ENCODE data around the gene FAM229B.
"Not testable (repeated sequence)": the region's sequence is repeated elsewhere in the genome, so short reads cannot be mapped to it uniquely, and the experiment has no call there.

The FAM229B gene, protein sequence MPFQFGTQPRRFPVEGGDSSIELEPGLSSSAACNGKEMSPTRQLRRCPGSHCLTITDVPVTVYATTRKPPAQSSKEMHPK

DNA sequence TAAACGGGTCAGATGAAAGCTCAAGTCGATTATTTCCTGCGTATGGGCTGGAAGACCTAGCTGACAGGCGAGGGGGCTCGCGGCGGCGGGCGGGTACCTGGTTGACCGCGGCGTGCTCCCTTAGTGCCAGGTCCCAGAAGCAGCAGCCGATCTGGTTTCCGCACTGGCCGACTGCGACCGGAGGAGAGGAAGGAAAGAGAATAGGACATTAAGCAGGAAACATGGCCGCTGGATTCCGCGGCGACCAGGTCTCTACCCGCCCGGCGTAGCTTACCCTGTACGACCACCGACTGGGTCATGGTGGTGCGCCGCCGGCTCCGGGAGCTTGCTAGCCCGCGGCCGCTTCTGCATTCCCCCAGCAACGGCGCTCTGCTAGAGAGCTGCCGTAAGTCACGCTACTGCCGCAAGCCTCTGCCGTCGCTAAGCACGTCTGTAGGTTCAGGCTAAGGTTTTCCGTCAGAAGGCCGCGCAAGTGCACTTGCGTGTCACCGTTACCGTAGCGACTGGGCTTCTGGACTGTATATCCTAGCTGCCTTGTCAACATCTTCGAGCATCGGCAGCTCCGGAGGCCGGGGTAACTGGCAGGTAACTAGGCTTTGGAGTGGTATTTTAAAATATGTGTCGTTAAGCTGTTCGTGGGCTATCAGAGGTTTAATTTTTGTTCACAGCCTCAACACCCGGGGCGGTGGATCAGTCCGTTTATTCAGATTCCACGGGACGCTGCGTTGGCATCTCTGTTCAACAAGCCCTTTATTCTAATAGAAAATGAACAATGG lies at the start of gene FAM229B, which contains the start of gene TUBE1:
TSS of gene FAM229B (plus strand) at position 456 of the 776 bp plus-strand sequence. CDS start 11,693 bp downstream, outside the sequence.
TSS of gene TUBE1 (minus strand) at position 347 of the 776 bp plus-strand sequence. CDS start at position 299, 48 bp downstream.
- in situ Hi-C loops (cut with MboI; ENCODE audit: low sequenced_read_pairs): no loop called here

DNA sequence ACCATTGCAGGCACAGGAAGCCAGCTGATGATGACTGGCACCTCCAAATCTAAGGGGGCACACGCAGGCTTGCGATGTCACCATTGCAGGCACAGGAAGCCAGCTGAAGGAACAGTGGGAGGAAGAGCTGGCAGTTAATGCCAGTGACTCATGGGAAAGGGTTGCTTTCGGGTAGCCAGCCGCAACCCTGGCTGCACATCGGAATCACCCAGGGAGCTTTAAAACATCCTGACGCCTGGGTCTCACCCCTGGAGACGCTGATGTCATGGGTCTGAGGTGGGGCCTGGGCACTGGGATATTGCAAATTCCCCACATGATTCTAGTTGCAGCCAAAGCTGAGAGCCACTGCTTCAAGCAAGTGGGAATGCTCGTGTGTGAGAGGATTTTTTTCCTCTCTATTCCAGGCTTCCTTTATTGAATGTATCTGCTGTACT lies 49.6 kb upstream of the FAM229B start:
- in situ Hi-C loops (cut with MboI; ENCODE audit: low sequenced_read_pairs): no loop called here

DNA sequence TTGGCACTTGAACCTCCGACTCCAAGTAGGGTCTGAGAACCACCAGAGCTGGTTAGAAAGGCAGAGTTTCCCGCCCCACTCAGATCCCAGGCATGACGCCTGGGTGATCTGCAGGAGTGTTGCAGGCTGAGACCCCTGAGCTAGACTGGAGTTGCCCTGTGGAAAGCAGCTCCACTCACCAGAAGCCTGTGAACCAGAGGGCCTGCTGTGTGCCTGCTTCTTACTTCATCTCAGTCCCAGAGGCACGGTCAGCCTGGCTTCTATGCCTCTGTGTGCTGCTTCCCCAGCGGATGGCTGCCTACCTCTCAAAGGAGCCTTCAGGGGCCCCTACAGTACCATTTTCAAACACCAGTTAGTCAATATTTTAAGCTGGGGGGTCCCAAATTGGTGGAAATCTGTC lies 49.1 kb upstream of the FAM229B start:
- in situ Hi-C loops (cut with MboI; ENCODE audit: low sequenced_read_pairs): no loop called here

DNA sequence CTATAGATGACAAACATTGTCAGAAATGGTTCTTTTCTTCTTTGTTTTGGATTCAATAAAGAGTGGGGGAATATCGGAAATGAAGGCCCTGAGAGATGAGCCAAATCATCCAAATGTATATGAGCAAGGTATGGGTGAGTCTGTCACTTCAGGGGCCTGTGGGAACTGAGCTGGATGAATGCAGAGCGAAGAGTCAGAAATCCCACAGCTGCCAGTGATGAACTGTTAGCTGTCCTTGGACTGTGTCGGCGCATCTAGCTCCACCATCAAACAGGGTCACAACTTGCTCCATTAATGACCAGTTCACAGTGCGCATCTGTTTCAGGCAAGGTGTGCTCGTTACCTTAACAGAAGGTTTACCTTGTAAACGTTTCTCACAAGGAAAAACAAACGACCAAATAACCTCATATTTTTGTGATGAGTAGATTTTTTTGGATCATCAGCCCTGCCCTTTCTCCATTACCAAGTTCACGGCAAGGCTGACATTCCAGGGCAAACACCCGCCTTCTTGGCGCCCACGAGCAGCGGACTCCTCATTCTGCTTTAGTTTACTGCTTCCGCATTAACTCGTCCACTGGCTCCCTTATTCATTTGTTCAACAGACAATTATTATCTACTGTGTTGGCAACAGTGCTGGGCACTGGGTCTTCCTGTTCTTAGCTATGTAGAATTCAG lies 48.5 kb upstream of the FAM229B start:
- in situ Hi-C loops (cut with MboI; ENCODE audit: low sequenced_read_pairs): no loop called here

DNA sequence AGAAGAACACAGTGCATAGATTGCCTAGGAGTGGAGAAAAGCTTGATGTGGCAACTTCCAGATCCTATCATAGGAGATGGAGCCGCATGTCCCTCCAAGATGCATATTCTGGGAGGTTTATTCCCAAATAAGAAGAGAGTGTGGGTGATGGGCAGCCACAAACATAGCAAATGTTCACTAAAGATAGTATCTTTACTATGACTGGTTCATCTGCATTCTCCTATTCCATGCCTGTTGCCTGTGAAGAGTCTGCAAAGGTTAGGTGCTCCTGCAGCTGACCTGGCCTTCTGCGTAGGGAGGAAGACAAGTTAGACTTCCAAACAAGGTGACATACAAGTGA lies 48.0 kb upstream of the FAM229B start:
- in situ Hi-C loops (cut with MboI; ENCODE audit: low sequenced_read_pairs): no loop called here

DNA sequence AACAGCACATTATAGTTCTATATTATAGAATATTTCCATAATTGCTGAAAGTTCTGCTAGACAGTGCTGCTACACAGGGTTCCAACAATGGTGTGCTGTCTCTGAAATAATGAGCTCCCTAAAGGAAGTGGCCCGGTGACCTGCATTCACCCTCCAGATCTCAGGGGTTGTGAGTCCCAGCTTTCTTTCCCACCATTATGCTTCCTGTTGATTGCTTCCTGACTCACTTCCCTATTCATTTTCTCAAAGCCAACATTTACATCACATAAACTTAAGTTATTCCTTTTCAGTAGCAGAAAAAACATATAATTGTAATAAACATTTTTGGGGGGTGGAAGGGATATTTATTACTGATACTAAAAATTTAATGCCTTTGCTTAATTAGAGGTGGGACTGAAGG lies 46.4 kb upstream of the FAM229B start:
- in situ Hi-C loops (cut with MboI; ENCODE audit: low sequenced_read_pairs): no loop called here

DNA sequence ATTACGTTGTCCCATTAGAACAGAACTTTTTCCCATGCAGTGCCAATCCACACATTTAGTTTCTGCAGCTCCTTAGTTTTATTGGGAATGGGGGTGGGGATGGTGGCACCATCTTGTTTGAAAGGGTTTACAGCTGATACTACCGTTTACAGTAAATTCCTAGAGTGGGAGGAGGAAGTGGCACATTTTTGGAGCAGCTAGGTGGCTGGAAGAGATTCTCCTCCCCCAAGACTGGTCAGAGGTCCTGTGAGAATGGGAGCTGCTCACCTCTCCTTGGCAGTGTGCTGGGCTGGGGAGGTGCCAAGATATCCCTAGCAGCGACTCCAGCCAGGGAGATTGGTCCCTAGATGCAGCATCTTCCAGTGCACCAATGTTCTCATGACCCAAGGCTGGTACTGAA lies 45.9 kb upstream of the FAM229B start:
- in situ Hi-C loops (cut with MboI; ENCODE audit: low sequenced_read_pairs): no loop called here

DNA sequence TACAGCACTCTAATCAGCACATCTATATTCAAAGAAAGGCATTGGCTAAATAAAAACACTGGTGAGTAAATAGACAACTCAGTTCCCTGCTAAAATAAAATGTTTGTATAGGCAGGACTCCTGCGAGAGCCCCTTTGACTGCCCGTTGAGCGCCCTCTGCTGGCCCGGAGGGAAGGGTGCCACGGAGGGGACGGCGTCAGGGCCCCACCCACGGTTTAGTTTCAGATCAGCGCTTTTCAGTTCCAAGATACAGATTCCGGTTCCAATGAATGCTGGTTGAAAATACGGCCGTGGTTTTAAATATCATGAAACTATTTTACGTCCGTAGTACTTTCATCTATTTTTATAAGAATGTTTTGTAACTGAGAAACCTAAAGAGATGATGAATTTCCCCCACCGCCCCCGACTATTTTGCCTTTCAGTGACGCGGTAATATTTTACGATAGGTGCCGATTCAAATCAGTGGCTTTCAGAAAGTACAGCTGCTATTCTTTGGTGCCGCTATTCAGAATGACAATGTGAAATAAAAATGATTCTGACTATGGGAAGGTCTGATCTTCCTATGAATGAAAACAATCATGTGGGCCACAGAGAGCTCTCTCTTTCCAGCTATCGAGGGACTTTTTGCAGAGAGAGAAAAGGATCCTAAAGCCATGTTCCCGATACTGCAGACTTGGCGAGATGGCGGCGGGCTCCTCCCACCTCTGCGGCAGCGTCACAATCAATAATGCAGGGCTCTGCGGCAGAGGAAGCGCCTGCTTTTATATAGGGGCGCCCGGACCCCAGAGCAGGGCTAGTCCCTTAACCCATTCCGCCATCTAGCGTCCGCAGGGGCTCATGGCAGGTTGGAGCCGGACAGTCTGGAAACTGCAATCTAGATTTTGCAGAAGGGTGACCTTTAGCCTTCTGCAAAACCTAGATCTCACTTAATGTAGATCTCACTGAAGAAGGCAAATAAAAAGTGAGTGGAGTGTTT lies 44.1 kb upstream of the FAM229B start:
- in situ Hi-C loops (cut with MboI; ENCODE audit: low sequenced_read_pairs): no loop called here

DNA sequence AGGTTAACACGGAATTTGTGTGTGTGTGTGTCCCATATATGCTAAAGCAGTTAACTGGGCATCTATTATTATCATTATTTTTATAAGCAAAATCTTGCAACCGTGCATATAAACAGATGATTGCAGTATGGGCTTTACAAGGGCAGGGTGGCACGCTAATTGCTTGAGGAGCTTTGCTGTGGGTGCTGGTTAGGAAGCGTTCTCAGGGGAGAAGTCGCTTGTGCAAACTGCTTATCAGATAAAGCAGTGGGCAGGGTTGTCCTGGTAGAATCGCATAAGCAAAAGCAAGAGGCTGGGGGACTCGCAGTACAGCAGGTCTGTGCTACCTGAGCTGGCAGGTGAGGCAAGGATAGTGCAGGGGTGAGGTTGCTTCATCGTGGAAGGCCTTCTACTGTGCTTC lies 43.2 kb upstream of the FAM229B start:
- in situ Hi-C loops (cut with MboI; ENCODE audit: low sequenced_read_pairs): no loop called here

DNA sequence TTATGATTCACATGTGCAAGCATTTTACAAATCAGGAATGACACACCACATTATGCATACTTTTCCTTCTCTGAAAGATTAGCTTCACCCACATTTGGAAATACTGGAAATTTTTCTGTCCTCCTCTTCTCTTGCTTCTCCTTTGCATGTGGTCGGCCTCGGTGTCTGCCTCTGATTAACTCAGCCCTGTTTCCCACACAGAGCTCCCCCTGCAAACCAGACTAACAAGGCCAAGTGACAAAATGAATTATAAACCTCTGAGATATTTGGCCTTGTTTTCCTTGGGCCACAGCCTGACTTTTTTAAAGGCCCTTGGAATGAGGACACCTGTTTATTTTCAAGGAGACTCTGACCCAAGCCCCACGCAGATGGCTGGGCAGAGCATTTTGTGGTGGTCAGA lies 42.5 kb upstream of the FAM229B start:
- in situ Hi-C loops (cut with MboI; ENCODE audit: low sequenced_read_pairs): no loop called here

DNA sequence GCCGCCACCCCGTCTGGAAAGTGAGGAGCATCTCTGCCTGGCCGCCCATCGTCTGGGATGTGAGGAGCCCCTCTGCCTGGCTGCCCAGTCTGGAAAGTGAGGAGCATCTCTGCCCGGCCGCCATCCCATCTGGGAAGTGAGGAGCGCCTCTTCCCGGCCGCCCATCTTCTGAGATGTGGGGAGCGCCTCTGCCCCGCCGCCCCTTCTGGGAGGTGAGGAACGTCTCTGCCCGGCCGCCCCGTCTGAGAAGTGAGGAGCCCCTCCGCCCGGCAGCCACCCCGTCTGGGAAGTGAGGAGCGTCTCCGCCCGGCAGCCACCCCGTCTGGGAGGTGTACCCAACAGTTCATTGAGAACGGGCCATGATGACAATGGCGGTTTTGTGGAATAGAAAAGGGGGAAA lies 39.9 kb upstream of the FAM229B start:
- in situ Hi-C loops (cut with MboI; ENCODE audit: low sequenced_read_pairs): not testable (repeated sequence)

DNA sequence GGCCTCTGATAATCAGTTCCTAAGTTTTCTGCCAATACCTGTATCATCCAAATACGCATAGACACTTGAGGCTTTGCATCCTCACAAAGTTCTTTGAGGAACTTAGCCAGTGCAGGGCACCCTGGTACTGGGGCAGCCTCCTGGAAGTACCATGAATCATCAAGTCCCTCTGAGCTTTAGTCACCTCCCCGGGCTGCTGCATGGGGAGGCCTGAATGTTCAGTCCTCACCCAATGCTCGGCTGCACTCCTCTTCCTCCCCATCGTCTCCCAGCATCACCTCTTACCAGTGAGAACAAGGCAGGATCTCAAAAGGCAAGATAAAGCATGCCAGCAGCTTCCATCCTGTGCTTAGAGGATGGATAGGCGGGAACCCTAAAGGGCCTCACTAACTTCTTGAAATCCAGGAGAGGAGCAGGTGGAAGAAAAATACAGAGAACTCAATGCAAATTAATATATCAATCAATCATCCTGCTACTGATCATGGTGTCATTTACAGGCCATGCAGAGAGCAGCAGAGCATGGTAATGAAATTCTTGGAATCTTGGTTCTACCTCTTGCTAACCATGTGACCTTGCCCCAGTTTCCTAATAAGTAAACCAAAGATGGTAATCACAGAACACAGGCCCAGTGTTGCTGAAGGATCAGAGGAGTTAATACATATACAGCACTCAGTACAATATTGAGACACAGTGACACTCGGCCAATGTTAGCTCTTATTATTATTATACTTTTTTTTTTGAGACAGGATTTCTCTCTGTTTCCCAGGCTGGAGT lies 38.2 kb upstream of the FAM229B start:
- in situ Hi-C loops (cut with MboI; ENCODE audit: low sequenced_read_pairs): no loop called here

DNA sequence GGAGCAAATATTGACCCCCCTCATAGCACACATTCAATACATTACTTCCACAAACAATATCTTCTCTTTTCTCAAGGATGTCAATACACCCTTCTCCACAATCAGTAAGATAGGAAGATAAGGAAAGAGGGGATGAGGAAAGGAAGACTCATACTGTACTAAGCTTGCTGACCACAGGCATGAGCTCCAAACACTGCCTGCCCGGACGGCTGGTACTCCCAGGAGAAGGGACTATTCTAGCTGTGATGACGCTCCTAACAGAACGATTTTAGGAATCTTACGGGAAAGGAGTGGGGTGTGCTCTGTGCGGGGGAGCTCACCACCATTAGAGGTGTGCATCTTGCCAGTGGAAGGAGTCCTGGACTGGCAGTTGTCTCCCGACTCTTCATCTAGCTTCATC lies 37.4 kb upstream of the FAM229B start:
- in situ Hi-C loops (cut with MboI; ENCODE audit: low sequenced_read_pairs): no loop called here

DNA sequence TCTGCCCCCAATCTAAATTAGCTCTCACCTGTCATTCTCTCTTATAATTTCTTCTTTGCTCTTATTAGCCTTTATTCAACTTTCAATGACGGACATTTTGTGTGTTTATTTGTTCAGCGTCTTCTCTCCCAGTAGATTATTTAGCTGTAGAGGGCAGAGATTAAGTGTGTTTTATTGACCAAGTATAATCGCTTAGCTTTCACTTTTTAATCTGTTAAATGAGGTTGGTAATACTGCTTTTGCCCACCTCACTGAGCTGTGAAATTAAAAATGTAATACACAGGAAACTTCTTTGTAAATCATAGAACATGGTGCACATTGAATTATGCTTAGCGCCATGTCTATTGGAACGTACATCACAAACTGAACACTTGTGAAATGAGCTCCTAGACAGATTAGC lies 37.0 kb upstream of the FAM229B start:
- in situ Hi-C loops (cut with MboI; ENCODE audit: low sequenced_read_pairs): no loop called here

DNA sequence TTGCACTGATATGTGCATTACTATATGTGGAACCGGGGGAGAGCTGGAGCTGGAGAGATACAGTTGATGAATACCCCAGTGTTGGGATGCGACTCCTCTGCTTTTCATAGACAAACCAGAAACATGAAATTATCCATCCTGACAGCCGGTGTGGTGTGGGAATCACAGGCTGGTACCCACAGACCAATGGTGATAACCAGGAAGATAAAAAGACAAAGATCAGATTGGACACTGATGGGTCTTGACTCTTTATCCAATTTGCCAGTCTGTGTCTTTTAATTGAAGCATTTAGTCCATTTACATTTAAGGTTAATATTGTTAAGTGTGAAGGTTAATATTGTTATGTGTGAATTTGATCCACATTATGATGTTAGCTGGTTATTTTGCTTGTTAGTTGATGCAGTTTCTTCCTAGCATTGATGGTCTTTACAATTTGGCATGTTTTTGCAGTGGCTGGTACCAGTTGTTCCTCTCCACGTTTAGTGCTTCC lies 36.1 kb upstream of the FAM229B start:
- in situ Hi-C loops (cut with MboI; ENCODE audit: low sequenced_read_pairs): not testable (repeated sequence)

DNA sequence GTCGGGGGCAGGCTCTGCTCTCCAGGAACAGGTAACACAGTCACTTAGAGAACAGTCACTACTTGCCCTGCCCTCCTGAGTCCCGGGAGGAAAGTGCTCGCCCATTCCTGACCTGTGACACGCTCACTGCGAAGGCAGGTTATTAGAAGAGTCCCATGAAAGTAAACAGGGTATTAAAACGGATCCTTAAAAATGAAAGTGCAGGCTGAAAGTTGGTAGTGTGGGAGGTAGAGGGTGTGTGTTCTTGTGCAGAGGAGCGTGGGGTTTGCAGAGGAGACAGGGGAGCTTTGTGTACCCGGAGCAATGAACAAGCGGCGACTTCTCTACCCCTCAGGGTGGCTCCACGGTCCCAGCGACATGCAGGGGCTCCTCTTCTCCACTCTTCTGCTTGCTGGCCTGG lies 33.4 kb upstream of the FAM229B start, which contains the start of gene CCN6:
TSS of gene CCN6 (plus strand) at position 104 of the 400 bp plus-strand sequence. CDS start at position 358, 254 bp downstream.
- in situ Hi-C loops (cut with MboI; ENCODE audit: low sequenced_read_pairs): no loop called here

DNA sequence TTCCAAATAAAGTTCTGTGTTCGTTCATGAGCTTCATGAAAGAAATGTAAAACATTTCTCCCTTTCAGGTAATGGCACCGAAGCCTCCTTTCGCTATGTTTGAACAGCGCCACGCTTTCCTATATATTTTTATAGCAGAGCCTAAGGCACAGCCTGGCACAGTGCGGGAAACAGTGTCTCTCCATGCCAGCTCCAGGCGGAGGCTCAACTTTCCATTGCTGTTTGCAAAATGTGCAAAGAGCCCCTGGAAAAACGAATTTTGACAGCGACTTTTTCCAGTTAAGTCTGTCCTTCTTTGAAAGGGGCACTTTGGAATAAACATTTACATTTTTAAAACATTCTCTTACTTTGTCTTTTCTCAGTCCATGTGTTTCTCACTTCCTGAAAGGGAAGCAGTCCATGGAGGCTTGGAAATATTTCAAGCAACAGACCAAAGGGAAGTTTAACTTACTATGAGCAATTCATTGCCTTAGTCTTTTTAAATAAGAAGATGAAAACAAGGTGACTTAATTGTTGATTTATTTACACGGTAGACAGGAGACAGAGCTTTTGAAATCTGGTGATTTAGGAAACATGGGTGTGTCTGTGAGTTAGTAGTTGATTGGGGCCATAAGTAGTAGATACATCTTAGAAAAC lies 32.7 kb upstream of the FAM229B start:
- in situ Hi-C loops (cut with MboI; ENCODE audit: low sequenced_read_pairs): no loop called here

DNA sequence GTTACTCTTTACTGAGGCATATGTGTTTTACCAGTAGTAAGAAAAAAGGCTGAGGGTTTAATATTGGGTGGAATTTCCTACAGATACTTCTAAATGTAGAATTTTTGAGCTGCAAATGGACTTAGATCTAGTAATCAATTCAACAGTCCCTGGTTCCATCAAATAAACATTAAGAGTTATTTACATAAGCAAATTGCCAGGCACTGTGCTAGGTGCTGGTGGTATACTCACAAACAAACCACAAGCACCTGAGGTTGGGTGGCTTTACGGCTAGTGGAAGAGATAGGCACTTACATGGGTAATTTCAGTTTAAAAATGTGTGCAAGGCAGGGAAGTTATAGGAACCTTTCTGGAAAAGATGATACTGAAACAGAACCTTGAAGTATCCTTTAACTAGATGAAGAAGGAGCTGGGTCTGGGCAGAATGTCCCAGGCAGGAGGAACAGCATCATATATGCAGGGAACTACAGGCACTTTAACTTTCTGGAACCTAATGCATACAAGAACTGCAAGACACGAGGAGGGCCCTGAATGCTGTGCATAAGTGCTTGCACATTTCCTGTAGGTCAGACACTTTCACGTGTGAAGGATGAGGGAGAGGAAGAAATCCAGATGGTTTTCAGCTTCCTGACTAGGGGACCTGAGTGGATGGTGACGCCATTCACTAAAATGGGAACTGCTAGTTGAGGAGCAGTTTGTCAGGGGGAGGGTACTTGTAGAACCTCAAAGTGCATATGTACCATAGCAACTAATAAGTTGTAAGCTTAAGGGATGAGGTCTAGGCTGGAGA lies 29.0 kb upstream of the FAM229B start:
- in situ Hi-C loops (cut with MboI; ENCODE audit: low sequenced_read_pairs): no loop called here

DNA sequence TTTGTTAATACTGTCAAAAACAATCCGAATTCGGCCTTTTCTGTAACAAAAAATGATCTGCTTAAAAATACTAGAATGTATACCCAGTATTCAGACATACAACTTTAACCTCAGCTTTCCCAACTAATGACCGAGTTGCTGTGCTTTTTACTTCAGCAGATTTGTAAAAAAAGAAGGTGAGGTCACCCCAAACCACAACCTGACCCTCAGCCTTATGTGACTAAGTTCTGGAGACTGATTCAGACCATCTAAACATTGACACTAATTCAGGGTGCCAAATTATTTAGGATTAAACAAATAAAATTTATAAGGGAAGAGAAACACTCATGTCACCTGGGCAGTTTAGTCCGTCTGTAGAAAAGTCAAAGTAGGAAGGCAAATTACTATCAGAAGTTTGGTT lies 25.8 kb upstream of the FAM229B start:
- in situ Hi-C loops (cut with MboI; ENCODE audit: low sequenced_read_pairs): no loop called here
